ENCODE data around the gene KANSL1. TPM values are rescaled to one million over a fixed set of nuclear protein-coding genes. Genes with fewer than 3 reads are reported as not detected.

The KANSL1 gene
- total and polyA plus RNA-seq, 2 of the 4 experiments (the other 2 are of a cell fraction): 19.1 to 49.6 TPM

DNA sequence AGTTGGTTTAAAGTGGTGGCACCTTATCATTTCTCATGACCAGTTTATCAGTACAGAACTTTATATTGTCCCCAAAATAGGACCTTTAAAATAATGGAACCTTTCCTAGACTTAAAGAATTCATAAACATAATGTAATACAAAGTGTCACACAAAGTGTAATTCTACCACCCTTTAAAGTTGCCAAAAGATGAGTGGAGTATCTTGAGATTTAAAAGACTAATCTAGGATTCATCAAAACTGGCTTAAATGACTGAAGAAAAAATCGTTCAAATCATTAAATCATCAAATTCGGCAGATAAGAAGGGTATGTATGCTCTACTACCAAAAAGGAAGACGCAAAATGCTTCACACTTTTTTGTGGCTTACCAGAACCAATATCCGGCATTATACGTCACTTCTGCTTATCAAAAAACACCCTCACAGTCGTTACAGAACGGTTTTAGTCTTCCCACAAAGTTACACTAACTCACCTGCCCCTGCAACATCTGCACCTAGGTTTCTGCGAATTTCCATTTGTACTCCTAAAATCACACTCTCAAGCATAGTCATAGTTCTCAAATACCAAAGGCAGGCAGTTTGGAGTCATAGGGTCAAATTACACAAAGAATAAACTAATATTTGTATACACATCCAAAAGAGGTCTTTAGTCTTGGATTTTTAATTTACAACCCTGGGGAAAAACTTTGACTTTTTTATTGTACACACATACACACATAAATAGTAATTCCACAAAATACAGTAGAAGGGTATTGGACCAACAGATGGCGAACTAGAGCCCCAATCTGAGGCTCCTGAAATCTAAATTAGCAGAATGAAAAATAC, 1.4 kb upstream of the KANSL1 start:
- Histone ChIP-seq H3K4me3 (ENCODE audit: insufficient read depth, low read depth, low read length) (peak overlapping the region; percentile 62), H3K9me3 (ENCODE audit: control insufficient read depth, insufficient read depth, low read length) (no peaks in the 10 kb centered on the region), H3K4me1 (ENCODE audit: control insufficient read depth, insufficient read depth, low read length) (peaks cover 7% of the 10 kb centered on the region), H2BK120ac (ENCODE audit: low read depth, low read length) (no peak overlapping the region), H3K27me3 (ENCODE audit: control insufficient read depth, insufficient read depth, low read length) (no peaks in the 10 kb centered on the region), H3K27ac (ENCODE audit: insufficient read depth, low read length) (peak overlapping the region; percentile 14), H4K20me1 (ENCODE audit: insufficient read depth, low read length) (peaks cover 40% of the 10 kb centered on the region), H3K23ac (ENCODE audit: low read depth, low read length) (peak overlapping the region; percentile 40; the same call in 1 of the 2 replicates), H3K9ac (ENCODE audit: low read depth, low read length) (peak overlapping the region; percentile 40; the same call in 1 of the 2 replicates), H3K56ac (ENCODE audit: extremely low read depth, insufficient read depth, low read length) (0 out of 2 replicates have a peak overlapping the region, but pooled peaks have one; percentile 1), H3K18ac (ENCODE audit: low read depth, low read length) (no peak overlapping the region), H2AFZ (replicated peaks; ENCODE audit: low read length, poor library complexity) (no peak overlapping the region), H3K4ac (ENCODE audit: low read depth, low read length) (peak overlapping the region; percentile 17; the same call in 1 of the 2 replicates), H2BK20ac (ENCODE audit: low read depth, low read length) (peak overlapping the region; percentile 8; the same call in 1 of the 2 replicates), H2BK5ac (ENCODE audit: low read depth, low read length, poor library complexity, severe bottlenecking) (peak overlapping the region; percentile 27), H2AK5ac (ENCODE audit: low read depth, low read length) (peak overlapping the region; percentile 79), H2AK9ac (replicated peaks; ENCODE audit: low read depth, low read length, poor library complexity) (no peak overlapping the region), H4K91ac (ENCODE audit: insufficient read depth, low read depth, low read length) (peak overlapping the region; percentile 2), H2BK15ac (ENCODE audit: low read depth, low read length) (0 out of 3 replicates have a peak overlapping the region, but pooled peaks have one; percentile 6), H3K79me1 (ENCODE audit: low read depth in 1 of 2, low read length in 2 of 2) (peaks cover 12 to 59% of the 10 kb centered on the region in 2 experiments), H4K8ac (ENCODE audit: low read depth in 2 of 2, low read length in 2 of 2) (peak overlapping the region in 1 of 2 experiments; percentile 41; a peak in 2 of 4 replicates), H3K9me1 (ENCODE audit: insufficient read depth, low read length) (peaks cover 5% of the 10 kb centered on the region), H3K4me2 (ENCODE audit: low read depth, low read length) (peak overlapping the region; percentile 73), H3K14ac (replicated peaks; ENCODE audit: low read depth, low read length) (peak overlapping the region; percentile 44), H4K5ac (ENCODE audit: low read depth, low read length) (peak overlapping the region; percentile 12; the same call in 1 of the 2 replicates), H3K36me3 (ENCODE audit: control insufficient read depth, insufficient read depth, low read length) (no peaks in the 10 kb centered on the region)
- TF ChIP-seq MAFK (IDR thresholded peaks at IDR 0.05; ENCODE audit: low read depth, low read length) (no peak), RCOR1 (IDR thresholded peaks at IDR 0.05; ENCODE audit: insufficient replicate concordance, low read length) (no peak), CEBPB (IDR thresholded peaks at IDR 0.05; ENCODE audit: low read depth, low read length) (no peak), SMC3 (IDR thresholded peaks at IDR 0.05; ENCODE audit: low read depth, low read length) (peak; percentile 46), FOS (IDR thresholded peaks at IDR 0.05; ENCODE audit: low read depth, low read length) (no peak), MXI1 (IDR thresholded peaks at IDR 0.05; ENCODE audit: borderline replicate concordance, low read depth, low read length) (no peak), CHD1 (IDR thresholded peaks at IDR 0.05; ENCODE audit: low read depth, low read length) (no peak), RAD21 (IDR thresholded peaks at IDR 0.05; ENCODE audit: low read length) (peak; percentile 52)
- TF ChIP-seq, protein P1, sequence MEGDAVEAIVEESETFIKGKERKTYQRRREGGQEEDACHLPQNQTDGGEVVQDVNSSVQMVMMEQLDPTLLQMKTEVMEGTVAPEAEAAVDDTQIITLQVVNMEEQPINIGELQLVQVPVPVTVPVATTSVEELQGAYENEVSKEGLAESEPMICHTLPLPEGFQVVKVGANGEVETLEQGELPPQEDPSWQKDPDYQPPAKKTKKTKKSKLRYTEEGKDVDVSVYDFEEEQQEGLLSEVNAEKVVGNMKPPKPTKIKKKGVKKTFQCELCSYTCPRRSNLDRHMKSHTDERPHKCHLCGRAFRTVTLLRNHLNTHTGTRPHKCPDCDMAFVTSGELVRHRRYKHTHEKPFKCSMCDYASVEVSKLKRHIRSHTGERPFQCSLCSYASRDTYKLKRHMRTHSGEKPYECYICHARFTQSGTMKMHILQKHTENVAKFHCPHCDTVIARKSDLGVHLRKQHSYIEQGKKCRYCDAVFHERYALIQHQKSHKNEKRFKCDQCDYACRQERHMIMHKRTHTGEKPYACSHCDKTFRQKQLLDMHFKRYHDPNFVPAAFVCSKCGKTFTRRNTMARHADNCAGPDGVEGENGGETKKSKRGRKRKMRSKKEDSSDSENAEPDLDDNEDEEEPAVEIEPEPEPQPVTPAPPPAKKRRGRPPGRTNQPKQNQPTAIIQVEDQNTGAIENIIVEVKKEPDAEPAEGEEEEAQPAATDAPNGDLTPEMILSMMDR (conservative IDR thresholded peaks at IDR 0.05; ENCODE audit: low read depth, low read length): peak; percentile 63
- BruUV-seq (replicated peaks): no TSS peak
- ChIA-PET CTCF (interaction anchor here (1.5 kb wide), 1 partner anchor 17 kb away, joined by 13 read pairs; no protein-coding TSS in a partner anchor), POLR2A (ENCODE audit: unreplicated experiment) (no interaction called here)
- in situ Hi-C loops (cut with MboI; ENCODE audit: low sequenced_read_pairs) (no loop called here), intact Hi-C loops (cut with micrococcal nuclease) (loop anchor here (1.0 kb wide), 1 partner anchor 19 kb away; no protein-coding TSS in a partner anchor), dilution Hi-C loops (cut with HindIII; ENCODE audit: low sequenced_read_pairs, unreplicated experiment) (no loop called here)
- WGBS, 2 experiments (ENCODE audit: extremely low coverage in 2 of 2, insufficient read length in 1 of 2): 83% methylated on average over 1 of the region's 9 CpGs; no CpG with 5 or more reads in 1 of the 2 experiments
- peak; percentile 59 for DNase-seq
- no peak for ATAC-seq (ENCODE audit: low read depth)

Data from IMR-90 (cell line).